NCI-H226 (cell line): Measurements from ENCODE around the gene COX5B.
"Not testable (repeated sequence)": the region's sequence is repeated elsewhere in the genome, so short reads cannot be mapped to it uniquely, and the experiment has no call there.

Experiments used
- DNase-seq: peaks from one replicate; pipeline ENCODE4 v3.0.0-alpha.2; 2015

Gene COX5B, protein sequence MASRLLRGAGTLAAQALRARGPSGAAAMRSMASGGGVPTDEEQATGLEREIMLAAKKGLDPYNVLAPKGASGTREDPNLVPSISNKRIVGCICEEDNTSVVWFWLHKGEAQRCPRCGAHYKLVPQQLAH

DNA sequence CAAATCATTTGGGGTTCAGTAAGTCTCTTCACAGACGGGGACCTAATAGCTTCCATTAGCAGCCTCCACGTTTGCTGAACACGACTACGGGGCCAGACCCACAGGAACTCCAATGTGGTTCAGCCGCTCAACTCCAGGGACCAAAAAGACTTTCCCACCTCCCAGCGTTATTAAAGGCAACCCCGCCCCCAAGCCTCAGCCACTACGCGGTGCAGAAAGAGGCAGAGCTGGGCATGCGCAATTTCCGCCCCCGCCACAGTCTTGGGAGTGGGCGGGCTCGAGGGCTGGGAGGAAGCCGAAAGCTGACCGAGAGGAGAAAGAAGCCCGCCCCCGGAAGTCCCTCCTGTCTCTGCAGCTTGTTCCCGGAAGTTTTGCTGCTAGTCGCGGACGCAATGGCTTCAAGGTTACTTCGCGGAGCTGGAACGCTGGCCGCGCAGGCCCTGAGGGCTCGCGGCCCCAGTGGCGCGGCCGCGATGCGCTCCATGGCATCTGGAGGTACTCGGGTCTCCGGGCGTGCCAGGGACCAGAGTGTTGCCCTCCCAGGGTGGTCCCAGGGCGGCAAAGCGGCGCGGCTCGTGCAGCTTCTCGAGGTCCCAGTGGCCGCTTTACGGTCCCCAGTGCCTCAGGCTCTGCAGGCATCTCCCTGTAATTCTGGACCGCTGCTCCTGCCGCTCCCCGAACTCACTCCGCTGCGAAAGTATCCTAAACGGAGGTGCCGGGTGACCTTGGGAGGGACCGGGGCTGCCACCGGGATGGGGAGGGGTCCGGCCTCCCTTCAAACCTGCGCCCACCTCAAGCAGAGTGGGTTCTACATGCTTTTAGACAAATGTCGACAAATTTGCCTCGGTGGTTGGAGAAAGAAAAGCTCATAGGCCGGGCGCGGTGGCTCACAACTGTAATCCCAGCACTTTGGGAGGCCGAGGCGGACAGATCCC, at the start of gene COX5B:
TSS of gene COX5B (plus strand) at position 368 of the 935 bp plus-strand sequence. CDS start at position 393, 25 bp downstream.
- peak; percentile 96 for DNase-seq

DNA sequence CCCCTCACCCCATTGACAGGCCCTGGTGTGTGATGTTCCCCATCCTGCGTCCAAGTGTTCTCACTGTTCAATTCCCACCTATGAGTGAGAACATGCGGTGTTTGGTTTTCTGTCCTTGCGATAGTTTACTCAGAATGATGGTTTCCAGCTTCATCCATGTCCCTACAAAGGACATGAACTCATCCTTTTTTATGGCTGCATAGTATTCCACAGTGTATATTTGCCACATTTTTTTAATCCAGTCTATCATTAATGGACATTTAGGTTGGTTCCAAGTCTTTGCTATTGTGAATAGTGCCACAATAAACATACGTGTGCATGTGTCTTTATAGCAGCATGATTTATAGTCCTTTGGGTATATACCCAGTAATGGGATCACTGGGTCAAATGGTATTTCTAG, 49.7 kb upstream of the COX5B start:
- not testable (repeated sequence) for DNase-seq

DNA sequence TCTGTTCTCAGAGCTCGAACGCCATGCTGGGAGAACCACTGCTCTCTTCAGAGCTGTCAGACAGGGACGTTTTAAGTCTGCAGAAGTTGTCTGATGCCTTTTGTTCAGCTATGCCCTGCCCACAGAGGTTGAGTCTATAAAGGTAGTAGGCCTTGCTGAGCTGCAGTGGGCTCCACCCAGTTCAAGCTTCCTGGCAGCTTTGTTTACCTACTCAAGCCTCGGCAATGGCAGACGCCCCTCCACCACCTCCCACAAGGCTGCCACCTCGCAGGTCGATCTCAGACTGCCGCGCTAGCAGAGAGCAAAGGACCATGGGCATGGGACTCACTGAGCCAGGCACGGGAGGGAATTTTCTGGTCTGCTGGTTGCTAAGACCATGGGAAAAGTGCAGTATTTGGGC, 44.3 kb upstream of the COX5B start:
- DNase-seq: not testable (repeated sequence)

DNA sequence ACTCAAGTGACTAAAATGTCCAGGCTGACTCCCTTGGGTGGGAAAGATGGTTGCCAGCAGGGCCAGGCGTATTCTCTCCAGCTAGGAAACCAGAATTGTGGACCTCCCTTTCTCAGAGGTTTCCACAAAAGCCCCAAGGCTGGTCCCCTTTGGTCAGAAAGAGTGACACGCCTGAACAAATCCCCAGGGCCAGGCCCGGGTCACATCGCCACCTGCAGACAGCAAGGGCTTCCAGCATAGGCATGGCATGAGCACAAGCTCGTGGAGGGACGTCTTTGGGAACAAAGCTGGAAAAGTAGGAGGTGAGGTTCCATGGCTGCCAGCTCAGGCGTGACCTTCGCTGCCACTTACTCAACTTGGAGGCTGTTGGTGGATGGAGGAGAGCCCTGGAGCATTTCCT, 40.8 kb upstream of the COX5B start:
- DNase-seq: not testable (repeated sequence)

DNA sequence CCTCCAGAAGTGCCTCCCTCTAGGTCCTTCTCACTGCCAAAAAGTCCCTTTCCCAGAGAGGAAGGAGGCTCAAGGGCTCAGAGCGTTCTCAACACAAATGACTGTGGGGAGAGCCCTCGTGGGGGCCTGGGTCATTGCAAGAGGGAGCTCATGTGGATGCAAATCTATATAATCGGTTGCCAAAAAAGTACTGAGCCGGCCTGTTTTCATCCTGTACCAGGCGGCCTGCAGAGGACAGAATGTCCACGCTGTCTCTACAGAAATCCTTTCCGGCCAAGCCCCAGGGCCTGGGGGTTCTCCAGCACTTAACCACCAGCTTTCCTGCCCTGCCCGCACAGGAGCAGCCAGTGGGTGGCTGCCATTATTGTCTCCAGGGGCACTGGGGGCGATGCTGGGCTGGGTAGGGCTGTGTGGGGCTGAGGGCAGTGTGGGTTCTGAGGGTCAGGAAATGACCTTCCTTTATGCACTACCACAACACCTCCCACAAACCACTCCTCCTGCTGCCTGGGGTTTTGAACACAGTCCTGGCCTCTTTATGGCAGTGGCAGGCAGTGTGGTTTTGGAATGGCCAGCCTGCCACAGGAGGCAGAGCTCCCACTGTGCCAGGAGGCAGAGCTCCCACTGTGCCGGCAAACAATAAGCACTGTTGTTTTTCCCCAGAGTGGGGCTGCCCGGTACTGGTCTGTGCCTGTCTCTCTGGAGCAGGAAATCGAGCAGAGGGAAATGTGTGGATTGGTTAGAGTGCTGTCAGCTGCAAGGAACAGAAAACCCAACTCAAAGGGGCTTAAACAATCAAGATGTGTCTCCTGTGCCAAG, 40.1 kb upstream of the COX5B start:
- not testable (repeated sequence) for DNase-seq

DNA sequence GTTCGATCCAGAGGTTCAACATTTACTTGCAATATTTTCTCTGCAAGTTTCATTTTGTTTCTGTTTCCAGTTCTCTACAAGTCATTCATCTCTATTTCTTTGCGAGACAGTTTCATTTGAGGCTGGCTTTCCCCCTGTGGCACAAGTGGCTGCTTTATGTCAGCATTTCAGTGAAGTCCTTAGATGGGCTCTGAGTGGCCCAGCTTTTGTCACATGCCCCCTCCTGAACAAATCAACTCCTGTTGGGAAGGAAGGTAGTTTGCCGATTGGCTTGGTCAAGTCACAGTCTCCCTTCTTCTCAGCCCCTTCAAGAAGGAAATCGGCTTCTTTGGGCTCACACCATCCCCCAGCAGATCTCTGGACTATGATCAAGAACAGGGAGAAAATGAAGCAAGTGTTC, 37.1 kb upstream of the COX5B start:
- not testable (repeated sequence) for DNase-seq

DNA sequence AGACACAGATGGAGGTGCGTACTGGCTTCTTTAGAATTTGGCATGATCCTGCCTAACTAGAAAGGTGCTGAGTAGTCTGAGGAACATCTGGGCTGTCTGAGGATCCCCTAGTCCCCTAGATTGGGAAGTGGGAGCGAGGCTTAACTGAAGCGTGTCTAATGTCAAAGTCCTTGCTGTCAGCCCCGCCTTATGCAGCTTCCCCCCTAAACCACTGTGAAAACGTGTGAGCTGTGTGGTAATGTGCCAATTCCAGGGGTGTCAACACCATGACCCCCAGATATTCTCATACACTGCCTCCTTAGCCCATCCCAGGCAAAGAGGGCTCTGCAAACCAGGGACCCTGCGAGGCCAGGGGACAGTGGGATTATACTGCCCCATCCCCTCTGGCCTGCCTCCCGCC, 34.0 kb upstream of the COX5B start:
- not testable (repeated sequence) for DNase-seq

DNA sequence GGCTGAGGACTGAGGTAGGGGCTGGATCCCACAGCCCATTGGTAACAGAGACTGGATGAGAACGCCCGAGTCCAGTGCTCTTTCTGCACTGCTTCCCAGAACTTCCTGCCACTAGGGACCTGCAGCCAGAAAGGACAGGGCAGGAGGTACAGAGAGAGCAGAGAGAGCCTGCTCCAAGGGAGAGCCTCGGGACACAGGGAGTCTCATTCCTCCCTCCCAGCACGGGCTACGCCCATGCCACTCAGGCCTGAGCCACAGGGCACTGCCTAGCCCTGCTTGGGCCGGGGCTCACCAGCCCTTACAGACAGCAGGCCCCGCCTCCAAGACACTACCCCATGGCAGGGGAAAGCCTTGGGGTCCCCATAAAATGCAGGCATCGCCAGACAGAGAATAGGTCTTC, 30.1 kb upstream of the COX5B start:
- DNase-seq: not testable (repeated sequence)

DNA sequence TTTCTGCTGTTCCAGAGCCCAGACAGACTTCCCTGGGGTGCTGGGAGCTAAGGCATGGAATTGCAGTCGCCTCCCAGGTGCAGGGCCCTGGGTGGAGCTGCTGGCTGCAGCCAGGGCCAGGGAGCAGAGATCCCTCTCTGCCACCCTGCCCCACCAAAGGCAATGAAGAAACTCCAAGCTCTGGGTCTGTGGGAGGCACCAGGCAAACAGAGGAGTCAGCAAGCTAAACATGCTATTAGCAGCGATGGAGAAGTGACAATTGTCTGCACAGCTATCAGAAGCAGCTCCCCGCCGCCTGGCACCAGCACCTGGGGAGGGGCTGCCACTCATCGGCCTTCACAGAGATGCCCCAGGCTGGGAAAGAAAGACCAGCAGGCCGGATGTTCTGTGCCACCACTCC, 28.0 kb upstream of the COX5B start:
- no peak for DNase-seq

DNA sequence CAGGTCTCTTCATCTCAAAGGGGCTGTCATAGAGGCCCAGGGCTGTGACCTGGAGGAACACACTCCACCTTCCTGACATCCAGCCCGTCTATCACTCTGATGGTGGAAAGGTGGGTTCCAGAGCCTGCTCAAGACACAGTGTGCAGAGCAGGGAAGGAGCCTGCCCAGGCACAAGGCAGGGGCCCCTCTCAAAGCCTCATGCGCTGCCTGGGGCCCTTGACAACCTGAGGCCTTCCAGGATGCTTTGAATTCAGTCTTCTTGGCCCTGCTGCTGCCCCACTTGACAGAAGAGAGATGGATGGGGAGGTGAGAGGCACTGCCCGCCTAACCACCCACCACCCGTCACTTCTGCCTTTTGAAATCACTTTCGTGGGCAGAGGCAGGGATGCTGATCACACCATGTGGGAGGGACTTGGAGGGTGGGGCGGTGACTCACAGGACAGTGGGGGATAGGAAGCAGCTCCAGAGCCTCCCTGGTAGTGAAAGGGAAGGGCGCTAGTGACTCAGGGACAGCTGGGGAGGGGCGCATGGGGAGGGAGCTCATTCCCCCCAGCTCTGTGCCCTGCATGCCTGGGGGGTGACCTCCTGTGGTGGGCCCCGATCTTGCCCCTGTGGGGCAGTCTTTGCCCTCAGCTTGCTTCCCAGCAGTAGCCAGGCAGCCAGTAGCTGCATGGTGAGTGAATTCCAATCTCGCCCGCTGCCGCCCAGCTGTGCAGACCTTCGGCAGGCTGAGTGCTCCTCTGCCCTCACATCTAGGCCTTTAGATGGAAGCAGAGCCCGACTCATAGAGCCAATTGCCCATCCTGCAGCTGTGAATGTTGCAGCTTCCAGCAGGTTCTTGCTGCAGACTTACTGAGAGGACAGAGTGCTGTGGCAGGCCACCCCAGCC, 26.7 kb upstream of the COX5B start:
- peak; percentile 29 for DNase-seq

DNA sequence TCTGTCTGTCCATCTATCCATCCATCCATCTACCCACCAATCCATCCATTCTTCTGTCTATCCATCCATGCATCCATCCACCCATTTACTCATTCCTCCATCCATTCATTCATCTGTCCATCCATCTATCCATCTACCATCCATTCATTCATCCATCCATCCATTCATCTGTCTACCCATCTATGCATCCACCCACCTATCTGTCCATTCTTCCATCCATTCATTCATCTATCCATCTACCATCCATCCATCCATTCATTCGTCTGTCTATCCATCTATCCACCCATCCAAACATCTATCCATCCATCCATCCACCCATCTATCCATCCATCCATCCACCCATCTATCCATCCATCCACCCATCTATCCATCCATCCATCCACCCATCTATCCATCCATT, 25.4 kb upstream of the COX5B start:
- DNase-seq: not testable (repeated sequence)

DNA sequence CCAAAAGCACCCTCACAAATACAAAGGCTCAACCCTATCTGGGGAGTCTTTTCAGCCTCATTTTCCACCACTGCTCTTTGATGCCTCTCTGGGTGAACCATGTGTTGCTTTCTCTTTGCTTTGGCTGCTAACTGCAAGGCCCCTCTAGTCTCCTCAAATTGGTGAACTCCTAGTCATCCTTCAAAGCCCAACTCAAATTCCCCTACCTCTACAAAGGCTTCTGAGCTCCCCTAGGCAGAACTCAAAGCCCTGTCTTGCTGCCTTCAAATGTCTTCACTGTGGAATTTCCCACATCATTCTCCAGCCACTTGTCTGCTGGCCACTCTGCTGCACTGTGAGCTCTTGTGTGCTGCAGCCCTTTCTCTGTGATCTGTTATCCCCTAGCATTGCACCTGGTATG, 22.9 kb upstream of the COX5B start:
- DNase-seq: not testable (repeated sequence)

DNA sequence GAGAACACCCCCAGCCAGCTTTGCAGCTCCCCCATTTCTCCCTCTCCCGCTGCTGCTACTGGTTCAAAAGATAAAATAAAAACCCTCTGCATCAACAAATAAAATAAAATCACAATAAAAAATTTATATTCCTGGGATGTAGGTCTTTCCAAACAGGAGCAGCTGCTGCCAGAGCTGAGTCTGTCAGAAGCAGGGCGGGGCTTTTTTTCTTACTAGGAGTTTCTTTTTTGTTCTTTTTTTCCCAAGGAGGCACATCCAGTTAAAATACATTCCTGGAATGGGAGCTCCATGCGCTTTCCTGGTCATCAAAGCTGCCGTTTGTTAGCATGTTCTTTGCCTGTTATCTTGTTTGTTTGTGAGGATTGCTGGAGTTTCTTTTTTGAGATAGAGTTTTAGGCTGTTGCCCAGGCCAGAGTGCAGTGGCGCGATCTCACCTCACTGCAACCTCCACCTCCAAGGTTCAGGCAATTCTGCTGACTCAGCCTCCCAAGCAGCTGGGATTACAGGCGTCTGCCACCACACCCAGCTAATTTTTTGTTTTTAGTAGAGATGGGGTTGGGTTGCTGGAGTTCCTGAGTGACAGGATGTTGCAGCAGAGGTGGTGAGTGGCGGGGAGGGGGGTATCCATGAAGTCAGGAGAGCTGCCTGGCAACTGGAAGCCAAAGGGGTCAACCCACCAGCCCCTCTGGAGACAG, 20.4 kb upstream of the COX5B start:
- DNase-seq: not testable (repeated sequence)

DNA sequence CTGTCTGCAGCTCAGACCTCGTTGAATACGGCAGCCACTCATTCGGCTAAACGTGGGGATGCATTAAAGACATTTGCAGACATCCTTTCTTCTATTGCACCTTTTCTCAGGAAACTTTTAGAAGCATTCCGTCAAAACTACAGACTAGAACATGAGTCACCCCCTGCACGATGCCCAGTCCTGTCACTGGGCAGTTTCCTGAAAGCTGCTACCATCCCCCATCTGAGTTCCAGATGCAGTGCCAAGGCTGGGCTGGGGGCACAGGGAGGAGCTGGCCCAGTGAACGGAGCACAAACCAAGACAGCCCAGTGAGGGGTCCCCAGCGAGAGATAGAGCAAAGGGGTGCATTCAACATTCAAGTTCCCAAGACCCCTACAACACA, 19.8 kb upstream of the COX5B start:
- DNase-seq: not testable (repeated sequence)

DNA sequence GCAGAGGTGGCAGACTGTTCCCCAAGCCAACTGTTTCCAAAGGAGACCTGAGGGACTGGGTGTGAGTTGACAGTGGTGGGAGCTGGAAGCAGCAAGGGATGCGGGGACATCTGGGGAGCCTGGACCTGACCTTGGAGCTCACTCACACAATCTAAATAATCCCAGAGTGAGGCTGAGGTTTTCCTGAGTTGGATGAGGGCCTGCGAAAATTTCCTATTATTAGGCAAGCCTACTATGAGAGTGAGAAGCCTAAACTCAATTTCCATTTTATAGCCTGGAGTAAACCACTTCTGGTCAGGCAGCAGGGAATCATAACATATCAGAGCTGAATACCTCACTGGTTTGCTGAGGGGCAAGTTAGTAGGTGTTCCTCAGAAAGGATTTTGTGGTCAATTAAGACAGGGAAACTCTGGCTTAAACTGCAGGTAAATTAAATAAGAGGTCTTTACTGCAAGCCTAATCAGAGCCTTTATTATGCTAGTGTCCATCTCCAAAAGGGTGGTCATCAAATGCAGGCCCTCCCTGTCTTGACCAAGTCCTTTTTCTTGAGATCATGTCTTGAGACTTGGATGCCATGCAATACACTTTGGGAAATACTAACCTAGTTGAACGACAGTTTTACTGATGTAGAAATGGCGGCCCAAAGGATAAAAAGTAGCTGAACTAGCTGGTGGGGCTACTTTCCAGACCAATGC, 1.7 kb upstream of the COX5B start:
- DNase-seq: no peak

DNA sequence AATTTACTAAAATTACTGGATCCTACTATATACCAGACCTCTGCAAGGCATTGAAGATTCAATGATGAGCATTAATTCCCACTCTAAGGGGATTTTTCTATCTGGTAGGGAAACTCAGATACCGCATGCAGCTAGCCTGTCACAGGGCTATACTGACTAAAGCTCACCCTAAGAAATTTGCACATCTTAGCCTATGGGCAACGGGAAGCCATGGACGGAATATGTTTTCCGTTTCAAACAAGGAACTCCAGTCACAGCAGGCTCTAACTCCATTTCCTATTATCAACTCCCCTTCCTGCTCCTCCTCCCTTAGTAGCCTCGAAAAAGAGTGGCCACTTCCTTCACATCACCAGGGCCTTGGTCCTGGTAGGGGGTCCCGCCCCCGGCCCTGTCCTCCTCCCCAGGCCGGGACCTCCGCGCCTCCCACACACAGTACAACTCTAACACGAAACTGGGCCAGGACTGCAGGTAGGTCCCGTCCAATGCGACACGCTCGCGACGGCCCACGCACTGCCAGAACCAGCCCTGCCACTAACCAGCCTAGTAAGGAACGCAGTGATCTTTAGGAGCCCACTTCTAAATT, 659 bp upstream of the COX5B start:
- DNase-seq: no peak

DNA sequence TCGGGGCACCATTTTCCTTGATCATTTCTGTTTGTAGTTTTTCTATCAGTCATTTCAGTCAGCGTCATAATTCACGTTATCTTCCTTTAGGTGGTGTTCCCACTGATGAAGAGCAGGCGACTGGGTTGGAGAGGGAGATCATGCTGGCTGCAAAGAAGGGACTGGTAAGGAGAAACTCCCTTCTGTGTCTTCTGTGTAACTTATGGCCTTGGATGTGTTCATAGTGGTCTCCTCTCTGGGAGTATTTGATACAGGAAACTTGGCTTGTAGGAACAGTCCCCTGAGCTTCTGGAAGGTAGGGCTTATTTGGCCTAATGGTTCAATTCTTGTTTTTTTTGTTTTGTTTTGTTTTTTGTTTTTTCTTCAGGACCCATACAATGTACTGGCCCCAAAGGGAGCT, 1.1 kb downstream of the COX5B start:
- DNase-seq: no peak

DNA sequence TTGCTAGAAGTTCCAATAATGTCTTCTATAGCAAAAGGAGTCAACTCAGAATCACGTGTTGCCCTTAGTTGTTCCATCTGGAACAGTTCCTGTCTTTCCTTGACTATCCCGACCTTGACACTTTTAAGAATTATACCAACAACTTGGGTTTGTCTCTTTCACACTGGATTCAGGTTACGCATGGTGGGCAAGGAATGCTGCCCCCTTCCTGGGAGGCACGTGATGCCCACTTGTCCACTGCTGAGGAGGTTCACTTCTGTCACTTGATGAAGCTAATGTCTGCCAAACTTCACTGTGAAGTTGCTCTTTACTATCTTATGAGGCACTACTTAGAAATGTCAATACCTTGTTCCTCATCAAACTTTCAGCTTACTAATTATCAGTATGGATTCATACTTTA, 5.3 kb downstream of the COX5B start:
- no peak for DNase-seq

DNA sequence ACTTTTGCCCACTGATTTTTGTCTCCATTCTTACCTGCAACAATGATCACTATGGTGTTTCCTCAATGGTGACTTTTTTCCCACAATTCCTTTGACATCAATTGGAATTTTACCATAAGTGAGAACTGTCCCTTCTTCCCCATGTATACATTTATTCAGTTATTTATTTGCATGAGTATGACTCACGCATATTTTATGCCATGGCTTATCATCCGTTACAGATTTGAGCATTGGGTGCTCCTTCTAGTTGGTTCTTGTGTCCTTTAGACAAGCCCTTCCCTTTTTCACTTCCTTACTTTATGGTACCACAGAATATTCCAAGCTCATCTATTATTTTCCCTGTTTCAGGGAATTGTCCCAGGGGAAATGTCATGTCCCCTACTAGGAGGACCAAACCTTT, 7.6 kb downstream of the COX5B start:
- no peak for DNase-seq

DNA sequence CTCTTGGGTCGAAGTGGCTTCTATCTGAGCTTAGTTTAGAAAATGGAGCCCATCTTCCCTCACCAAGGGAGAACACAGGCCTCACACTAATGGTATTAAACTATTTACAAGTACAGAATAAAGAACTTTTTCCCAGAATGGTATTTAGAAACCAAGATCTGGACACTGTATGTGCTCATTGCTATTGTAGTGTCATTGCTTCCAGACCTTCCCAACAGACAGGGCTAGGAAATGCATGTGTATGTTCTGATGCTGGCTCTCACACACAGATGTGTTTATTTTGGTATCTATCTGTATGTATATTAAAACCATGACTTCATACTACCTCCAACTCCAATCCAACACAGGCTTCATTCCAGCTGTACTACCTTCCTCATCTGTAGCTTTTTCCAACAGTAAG, 8.0 kb downstream of the COX5B start:
- no peak for DNase-seq

DNA sequence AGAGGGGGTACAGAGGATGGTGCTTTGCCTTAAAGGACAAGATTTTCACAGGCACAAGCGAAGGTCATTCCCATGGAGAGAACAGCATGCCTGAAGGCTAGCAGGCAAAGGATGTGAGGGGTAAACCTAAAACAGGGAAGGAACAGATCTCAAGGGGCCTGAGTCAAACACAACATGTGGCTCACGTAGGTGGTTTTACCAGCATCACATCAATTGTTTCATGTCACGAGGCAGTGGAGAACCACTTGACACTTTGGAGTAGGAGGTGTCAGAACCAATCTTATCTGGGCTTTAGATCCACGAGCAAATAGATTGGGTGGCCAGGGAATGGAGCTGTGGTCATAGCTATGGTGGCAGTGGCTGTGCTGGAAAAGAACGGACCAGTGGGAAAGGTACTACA, 8.4 kb downstream of the COX5B start:
- DNase-seq: no peak
